WTC11 (cell line): ENCODE results near the gene TRMT112. TPM values are rescaled to one million over a fixed set of nuclear protein-coding genes. Genes with fewer than 3 reads are reported as not detected.

ENCODE experiments used
- ATAC-seq: fragments of 200-7000 bp; cut with Tn5 transposase; 2 replicates; pipeline ENCODE4 v1.10.0; 2021; ENCODE audit warnings: mild to moderate bottlenecking, moderate library complexity
- CTCF ChIA-PET: fragments of 300-600 bp; sonication (Branson Sonifier 250); formaldehyde crosslinking; loops from one replicate; lab custom pipeline; 2021; ENCODE audit warnings: antibody characterized with exemption; lab: Charles Lee
- POLR2A ChIA-PET: fragments of 350-600 bp; sonication (Branson Sonifier 250); formaldehyde crosslinking; loops from one replicate; lab custom pipeline; 2021; ENCODE audit warnings: antibody characterized with exemption; lab: Charles Lee
- DNase-seq: peaks from one replicate; pipeline ENCODE4 v3.0.0; 2021; ENCODE audit warnings: low spot score
- H3K27ac Mint-ChIP-seq: 2 replicates; pipeline ENCODE4 v1.8.0; 2021; ENCODE audit warnings: mixed read lengths
- H3K27me3 Mint-ChIP-seq: 2 replicates; pipeline ENCODE4 v1.8.0; 2021; ENCODE audit warnings: low read depth, mild to moderate bottlenecking, moderate library complexity, mixed read lengths
- H3K36me3 Mint-ChIP-seq: 2 replicates; pipeline ENCODE4 v1.8.0; 2021; ENCODE audit warnings: mixed read lengths
- H3K4me1 Mint-ChIP-seq: 2 replicates; pipeline ENCODE4 v1.8.0; 2022; ENCODE audit warnings: mixed read lengths
- H3K4me3 Mint-ChIP-seq: 2 replicates; pipeline ENCODE4 v1.8.0; 2021; ENCODE audit warnings: mild to moderate bottlenecking, moderate library complexity, mixed read lengths
- H3K9me3 Mint-ChIP-seq: 2 replicates; pipeline ENCODE4 v1.8.0; 2021; ENCODE audit warnings: mixed read lengths
- ETV6 ChIP-seq: sonication (generic); formaldehyde crosslinking; IDR thresholded peaks from 2 replicates; pipeline ENCODE4 v1.8.1; 2022; ENCODE audit warnings: mild to moderate bottlenecking, missing genetic modification reagents
- FOXK1 ChIP-seq: sonication (generic); formaldehyde crosslinking; IDR thresholded peaks from 2 replicates; pipeline ENCODE4 v1.8.0; 2022; ENCODE audit warnings: mild to moderate bottlenecking, moderate library complexity, missing genetic modification reagents
- JUN ChIP-seq: sonication (generic); formaldehyde crosslinking; IDR thresholded peaks from 2 replicates; pipeline ENCODE4 v1.8.0; 2023; ENCODE audit warnings: mild to moderate bottlenecking, missing genetic modification reagents
- KAT7 ChIP-seq: sonication (generic); formaldehyde crosslinking; IDR thresholded peaks from 2 replicates; pipeline ENCODE4 v1.8.1; 2023; ENCODE audit warnings: missing genetic modification reagents, mild to moderate bottlenecking, borderline replicate concordance
- NR2C2 ChIP-seq: sonication (generic); formaldehyde crosslinking; IDR thresholded peaks from 2 replicates; pipeline ENCODE4 v1.8.0; 2022; ENCODE audit warnings: mild to moderate bottlenecking, missing genetic modification reagents
- TCF7 ChIP-seq: sonication (generic); formaldehyde crosslinking; IDR thresholded peaks from 2 replicates; pipeline ENCODE4 v1.8.0; 2022; ENCODE audit warnings: mild to moderate bottlenecking, low read depth, missing genetic modification reagents, moderate library complexity
- TEAD1 ChIP-seq: sonication (generic); formaldehyde crosslinking; IDR thresholded peaks from 2 replicates; pipeline ENCODE4 v1.8.0; 2022; ENCODE audit warnings: mild to moderate bottlenecking, missing genetic modification reagents
- TEAD4 ChIP-seq: sonication (generic); formaldehyde crosslinking; IDR thresholded peaks from 2 replicates; pipeline ENCODE4 v1.8.0; 2022; ENCODE audit warnings: mild to moderate bottlenecking, missing genetic modification reagents
- ZNF121 ChIP-seq: sonication (generic); formaldehyde crosslinking; IDR thresholded peaks from 2 replicates; pipeline ENCODE4 v1.8.0; 2023; ENCODE audit warnings: missing genetic modification reagents
- ZNF232 ChIP-seq: sonication (generic); formaldehyde crosslinking; IDR thresholded peaks from 2 replicates; pipeline ENCODE4 v1.8.0; 2022; ENCODE audit warnings: mild to moderate bottlenecking, missing genetic modification reagents
- ZNF396 ChIP-seq: fragments of 250-450 bp; sonication (Bioruptor Pico); IDR thresholded peaks from 2 replicates; pipeline ENCODE4 v1.8.0; 2021; ENCODE audit warnings: mild to moderate bottlenecking, moderate library complexity, borderline replicate concordance
- total RNA-seq: library from RNA; stranded (reverse); gene quantifications from 3 replicates; pipeline ENCODE4 v1.2.3, GENCODE V29; 2021
- TF ChIP-seq, protein P1 (sequence below): sonication (generic); formaldehyde crosslinking; IDR thresholded peaks from 2 replicates; pipeline ENCODE4 v1.8.0; 2022; ENCODE audit warnings: missing genetic modification reagents
- TF ChIP-seq, protein P2 (sequence below): sonication (generic); formaldehyde crosslinking; IDR thresholded peaks from 2 replicates; pipeline ENCODE4 v1.8.1; 2023; ENCODE audit warnings: mild to moderate bottlenecking, missing genetic modification reagents, borderline replicate concordance
- TF ChIP-seq, protein P3 (sequence below): fragments of 200-600 bp; IDR thresholded peaks from 2 replicates; pipeline ENCODE4 v1.8.0; 2022; ENCODE audit warnings: antibody characterized with exemption
- TF ChIP-seq, protein P4 (sequence below): sonication (generic); formaldehyde crosslinking; IDR thresholded peaks from 2 replicates; pipeline ENCODE4 v1.8.1; 2023; ENCODE audit warnings: mild to moderate bottlenecking, moderate library complexity, missing genetic modification reagents
- TF ChIP-seq, protein P5 (sequence below): sonication (generic); formaldehyde crosslinking; IDR thresholded peaks from 2 replicates; pipeline ENCODE4 v1.8.0; 2023; ENCODE audit warnings: missing genetic modification reagents, mild to moderate bottlenecking, borderline replicate concordance
- TF ChIP-seq, protein P6 (sequence below): sonication (generic); formaldehyde crosslinking; IDR thresholded peaks from 2 replicates; pipeline ENCODE4 v1.8.0; 2023; ENCODE audit warnings: missing genetic modification reagents

The TRMT112 gene
- total RNA-seq, 1 experiment from 2014 or later: 285 TPM

DNA sequence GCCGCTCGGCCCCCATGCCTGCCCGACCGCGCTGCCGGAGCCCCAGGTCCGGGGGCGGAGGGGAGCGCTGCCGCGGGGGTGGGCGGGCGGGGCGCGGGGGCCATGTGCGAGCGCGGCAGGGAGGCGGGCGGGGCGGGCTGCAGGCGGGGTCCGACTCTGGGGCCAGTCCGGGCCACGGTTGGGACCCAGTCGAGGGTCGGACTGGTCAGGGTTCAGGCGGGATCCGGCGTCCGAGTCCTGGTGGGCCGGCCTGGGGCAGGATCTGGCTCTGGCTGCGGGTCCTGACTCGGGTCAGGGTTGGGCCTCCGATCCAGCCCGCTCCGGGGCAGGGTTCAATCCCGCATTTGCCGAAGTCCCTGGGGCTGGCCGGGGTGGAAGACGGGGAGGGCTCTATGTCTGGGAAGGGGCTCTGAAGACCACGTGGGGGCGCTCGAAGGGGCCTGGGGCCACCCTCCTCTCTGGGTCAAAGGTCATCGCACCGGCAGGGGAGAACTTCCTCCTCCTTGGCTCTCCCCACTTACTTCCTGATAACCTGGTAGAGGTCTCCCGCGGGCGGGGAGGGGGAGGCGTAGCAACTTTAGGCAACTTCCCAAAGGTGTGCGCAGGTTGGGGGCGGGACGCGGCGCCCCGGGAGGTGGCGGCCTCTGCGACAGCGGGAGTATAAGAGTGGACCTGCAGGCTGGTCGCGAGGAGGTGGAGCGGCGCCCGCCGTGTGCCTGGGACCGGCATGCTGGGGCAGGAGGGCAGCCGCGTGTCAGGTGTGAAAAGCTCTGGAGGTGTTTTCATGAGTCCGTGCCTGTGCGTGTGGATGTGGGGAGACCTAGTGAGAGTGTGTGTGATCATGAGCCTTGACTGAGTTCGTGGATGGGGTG, 11.4 kb downstream of the TRMT112 start:
- H3K27me3 Mint-ChIP-seq: peaks cover 11% of the 10 kb centered on the region
- ChIA-PET POLR2A (interaction anchor here (2.1 to 2.6 kb wide), 2 partner anchors 12 to 34 kb away, joined by 15 to 25 read pairs; partner anchors contain the start of genes PRDX5 and TRMT112), CTCF (interaction anchor here (1.2 to 5.6 kb wide), 10 partner anchors 12 to 55 kb away, joined by 3 to 151 read pairs (median 34); partner anchors contain the start of genes BAD, GPR137, KCNK4 and PLCB3)
- H3K4me1 Mint-ChIP-seq: peaks cover 14% of the 10 kb centered on the region
- peak; percentile 77 for DNase-seq
- H3K36me3 Mint-ChIP-seq: peaks cover 4% of the 10 kb centered on the region
- H3K4me3 Mint-ChIP-seq: peak overlapping the region; percentile 90
- H3K27ac Mint-ChIP-seq: peak overlapping the region; percentile 77
- peak; percentile 31 for ATAC-seq
- H3K9me3 Mint-ChIP-seq: no peaks in the 10 kb centered on the region
- TF ChIP-seq ZNF232 (CRISPR knock-in tag): peak; percentile 69; the same call in 1 of the 2 replicates
- TF ChIP-seq TEAD1 (CRISPR knock-in tag): peak; percentile 65
- no peak for TF ChIP-seq TEAD4 (CRISPR knock-in tag)
- TF ChIP-seq TCF7 (CRISPR knock-in tag): no peak
- peak; percentile 67; the same call in 1 of the 2 replicates for TF ChIP-seq KAT7 (CRISPR knock-in tag)
- no peak for TF ChIP-seq ZNF121 (CRISPR knock-in tag)
- TF ChIP-seq, protein P1, sequence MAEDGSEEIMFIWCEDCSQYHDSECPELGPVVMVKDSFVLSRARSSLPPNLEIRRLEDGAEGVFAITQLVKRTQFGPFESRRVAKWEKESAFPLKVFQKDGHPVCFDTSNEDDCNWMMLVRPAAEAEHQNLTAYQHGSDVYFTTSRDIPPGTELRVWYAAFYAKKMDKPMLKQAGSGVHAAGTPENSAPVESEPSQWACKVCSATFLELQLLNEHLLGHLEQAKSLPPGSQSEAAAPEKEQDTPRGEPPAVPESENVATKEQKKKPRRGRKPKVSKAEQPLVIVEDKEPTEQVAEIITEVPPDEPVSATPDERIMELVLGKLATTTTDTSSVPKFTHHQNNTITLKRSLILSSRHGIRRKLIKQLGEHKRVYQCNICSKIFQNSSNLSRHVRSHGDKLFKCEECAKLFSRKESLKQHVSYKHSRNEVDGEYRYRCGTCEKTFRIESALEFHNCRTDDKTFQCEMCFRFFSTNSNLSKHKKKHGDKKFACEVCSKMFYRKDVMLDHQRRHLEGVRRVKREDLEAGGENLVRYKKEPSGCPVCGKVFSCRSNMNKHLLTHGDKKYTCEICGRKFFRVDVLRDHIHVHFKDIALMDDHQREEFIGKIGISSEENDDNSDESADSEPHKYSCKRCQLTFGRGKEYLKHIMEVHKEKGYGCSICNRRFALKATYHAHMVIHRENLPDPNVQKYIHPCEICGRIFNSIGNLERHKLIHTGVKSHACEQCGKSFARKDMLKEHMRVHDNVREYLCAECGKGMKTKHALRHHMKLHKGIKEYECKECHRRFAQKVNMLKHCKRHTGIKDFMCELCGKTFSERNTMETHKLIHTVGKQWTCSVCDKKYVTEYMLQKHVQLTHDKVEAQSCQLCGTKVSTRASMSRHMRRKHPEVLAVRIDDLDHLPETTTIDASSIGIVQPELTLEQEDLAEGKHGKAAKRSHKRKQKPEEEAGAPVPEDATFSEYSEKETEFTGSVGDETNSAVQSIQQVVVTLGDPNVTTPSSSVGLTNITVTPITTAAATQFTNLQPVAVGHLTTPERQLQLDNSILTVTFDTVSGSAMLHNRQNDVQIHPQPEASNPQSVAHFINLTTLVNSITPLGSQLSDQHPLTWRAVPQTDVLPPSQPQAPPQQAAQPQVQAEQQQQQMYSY (CRISPR knock-in tag): peak; percentile 74
- no peak for TF ChIP-seq ZNF396 (CRISPR knock-in tag)
- TF ChIP-seq, protein P2, sequence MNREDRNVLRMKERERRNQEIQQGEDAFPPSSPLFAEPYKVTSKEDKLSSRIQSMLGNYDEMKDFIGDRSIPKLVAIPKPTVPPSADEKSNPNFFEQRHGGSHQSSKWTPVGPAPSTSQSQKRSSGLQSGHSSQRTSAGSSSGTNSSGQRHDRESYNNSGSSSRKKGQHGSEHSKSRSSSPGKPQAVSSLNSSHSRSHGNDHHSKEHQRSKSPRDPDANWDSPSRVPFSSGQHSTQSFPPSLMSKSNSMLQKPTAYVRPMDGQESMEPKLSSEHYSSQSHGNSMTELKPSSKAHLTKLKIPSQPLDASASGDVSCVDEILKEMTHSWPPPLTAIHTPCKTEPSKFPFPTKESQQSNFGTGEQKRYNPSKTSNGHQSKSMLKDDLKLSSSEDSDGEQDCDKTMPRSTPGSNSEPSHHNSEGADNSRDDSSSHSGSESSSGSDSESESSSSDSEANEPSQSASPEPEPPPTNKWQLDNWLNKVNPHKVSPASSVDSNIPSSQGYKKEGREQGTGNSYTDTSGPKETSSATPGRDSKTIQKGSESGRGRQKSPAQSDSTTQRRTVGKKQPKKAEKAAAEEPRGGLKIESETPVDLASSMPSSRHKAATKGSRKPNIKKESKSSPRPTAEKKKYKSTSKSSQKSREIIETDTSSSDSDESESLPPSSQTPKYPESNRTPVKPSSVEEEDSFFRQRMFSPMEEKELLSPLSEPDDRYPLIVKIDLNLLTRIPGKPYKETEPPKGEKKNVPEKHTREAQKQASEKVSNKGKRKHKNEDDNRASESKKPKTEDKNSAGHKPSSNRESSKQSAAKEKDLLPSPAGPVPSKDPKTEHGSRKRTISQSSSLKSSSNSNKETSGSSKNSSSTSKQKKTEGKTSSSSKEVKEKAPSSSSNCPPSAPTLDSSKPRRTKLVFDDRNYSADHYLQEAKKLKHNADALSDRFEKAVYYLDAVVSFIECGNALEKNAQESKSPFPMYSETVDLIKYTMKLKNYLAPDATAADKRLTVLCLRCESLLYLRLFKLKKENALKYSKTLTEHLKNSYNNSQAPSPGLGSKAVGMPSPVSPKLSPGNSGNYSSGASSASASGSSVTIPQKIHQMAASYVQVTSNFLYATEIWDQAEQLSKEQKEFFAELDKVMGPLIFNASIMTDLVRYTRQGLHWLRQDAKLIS (CRISPR knock-in tag): no peak
- 0 out of 2 replicates have a peak, but pooled peaks have one; percentile 22 for TF ChIP-seq JUN (CRISPR knock-in tag)
- TF ChIP-seq, protein P3, sequence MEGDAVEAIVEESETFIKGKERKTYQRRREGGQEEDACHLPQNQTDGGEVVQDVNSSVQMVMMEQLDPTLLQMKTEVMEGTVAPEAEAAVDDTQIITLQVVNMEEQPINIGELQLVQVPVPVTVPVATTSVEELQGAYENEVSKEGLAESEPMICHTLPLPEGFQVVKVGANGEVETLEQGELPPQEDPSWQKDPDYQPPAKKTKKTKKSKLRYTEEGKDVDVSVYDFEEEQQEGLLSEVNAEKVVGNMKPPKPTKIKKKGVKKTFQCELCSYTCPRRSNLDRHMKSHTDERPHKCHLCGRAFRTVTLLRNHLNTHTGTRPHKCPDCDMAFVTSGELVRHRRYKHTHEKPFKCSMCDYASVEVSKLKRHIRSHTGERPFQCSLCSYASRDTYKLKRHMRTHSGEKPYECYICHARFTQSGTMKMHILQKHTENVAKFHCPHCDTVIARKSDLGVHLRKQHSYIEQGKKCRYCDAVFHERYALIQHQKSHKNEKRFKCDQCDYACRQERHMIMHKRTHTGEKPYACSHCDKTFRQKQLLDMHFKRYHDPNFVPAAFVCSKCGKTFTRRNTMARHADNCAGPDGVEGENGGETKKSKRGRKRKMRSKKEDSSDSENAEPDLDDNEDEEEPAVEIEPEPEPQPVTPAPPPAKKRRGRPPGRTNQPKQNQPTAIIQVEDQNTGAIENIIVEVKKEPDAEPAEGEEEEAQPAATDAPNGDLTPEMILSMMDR: peak; percentile 29; the same call in 1 of the 2 replicates
- TF ChIP-seq NR2C2 (CRISPR knock-in tag): peak; percentile 90
- TF ChIP-seq, protein P4, sequence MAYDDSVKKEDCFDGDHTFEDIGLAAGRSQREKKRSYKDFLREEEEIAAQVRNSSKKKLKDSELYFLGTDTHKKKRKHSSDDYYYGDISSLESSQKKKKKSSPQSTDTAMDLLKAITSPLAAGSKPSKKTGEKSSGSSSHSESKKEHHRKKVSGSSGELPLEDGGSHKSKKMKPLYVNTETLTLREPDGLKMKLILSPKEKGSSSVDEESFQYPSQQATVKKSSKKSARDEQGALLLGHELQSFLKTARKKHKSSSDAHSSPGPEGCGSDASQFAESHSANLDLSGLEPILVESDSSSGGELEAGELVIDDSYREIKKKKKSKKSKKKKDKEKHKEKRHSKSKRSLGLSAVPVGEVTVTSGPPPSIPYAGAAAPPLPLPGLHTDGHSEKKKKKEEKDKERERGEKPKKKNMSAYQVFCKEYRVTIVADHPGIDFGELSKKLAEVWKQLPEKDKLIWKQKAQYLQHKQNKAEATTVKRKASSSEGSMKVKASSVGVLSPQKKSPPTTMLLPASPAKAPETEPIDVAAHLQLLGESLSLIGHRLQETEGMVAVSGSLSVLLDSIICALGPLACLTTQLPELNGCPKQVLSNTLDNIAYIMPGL (CRISPR knock-in tag): peak; percentile 84
- TF ChIP-seq, protein P5, sequence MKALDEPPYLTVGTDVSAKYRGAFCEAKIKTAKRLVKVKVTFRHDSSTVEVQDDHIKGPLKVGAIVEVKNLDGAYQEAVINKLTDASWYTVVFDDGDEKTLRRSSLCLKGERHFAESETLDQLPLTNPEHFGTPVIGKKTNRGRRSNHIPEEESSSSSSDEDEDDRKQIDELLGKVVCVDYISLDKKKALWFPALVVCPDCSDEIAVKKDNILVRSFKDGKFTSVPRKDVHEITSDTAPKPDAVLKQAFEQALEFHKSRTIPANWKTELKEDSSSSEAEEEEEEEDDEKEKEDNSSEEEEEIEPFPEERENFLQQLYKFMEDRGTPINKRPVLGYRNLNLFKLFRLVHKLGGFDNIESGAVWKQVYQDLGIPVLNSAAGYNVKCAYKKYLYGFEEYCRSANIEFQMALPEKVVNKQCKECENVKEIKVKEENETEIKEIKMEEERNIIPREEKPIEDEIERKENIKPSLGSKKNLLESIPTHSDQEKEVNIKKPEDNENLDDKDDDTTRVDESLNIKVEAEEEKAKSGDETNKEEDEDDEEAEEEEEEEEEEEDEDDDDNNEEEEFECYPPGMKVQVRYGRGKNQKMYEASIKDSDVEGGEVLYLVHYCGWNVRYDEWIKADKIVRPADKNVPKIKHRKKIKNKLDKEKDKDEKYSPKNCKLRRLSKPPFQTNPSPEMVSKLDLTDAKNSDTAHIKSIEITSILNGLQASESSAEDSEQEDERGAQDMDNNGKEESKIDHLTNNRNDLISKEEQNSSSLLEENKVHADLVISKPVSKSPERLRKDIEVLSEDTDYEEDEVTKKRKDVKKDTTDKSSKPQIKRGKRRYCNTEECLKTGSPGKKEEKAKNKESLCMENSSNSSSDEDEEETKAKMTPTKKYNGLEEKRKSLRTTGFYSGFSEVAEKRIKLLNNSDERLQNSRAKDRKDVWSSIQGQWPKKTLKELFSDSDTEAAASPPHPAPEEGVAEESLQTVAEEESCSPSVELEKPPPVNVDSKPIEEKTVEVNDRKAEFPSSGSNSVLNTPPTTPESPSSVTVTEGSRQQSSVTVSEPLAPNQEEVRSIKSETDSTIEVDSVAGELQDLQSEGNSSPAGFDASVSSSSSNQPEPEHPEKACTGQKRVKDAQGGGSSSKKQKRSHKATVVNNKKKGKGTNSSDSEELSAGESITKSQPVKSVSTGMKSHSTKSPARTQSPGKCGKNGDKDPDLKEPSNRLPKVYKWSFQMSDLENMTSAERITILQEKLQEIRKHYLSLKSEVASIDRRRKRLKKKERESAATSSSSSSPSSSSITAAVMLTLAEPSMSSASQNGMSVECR: peak; percentile 38; the same call in 1 of the 2 replicates
- TF ChIP-seq, protein P6, sequence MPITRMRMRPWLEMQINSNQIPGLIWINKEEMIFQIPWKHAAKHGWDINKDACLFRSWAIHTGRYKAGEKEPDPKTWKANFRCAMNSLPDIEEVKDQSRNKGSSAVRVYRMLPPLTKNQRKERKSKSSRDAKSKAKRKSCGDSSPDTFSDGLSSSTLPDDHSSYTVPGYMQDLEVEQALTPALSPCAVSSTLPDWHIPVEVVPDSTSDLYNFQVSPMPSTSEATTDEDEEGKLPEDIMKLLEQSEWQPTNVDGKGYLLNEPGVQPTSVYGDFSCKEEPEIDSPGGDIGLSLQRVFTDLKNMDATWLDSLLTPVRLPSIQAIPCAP (CRISPR knock-in tag): 0 out of 2 replicates have a peak, but pooled peaks have one; percentile 49
- TF ChIP-seq ETV6 (CRISPR knock-in tag): peak; percentile 93
- TF ChIP-seq FOXK1 (CRISPR knock-in tag): peak; percentile 51
